RWPE1 (cell line): ENCODE data around the gene NOTCH3.

Source experiments
- CTCF ChIA-PET: fragments of 350-600 bp; sonication (Branson Sonifier 250); formaldehyde crosslinking; extraction: SDS; loops from one replicate; lab custom pipeline; 2021; lab: Yijun Ruan, JAX
- POLR2A ChIA-PET: fragments of 400-600 bp; formaldehyde crosslinking; extraction: SDS; loops from one replicate; lab custom pipeline; 2020; ENCODE audit warnings: antibody characterized with exemption; ENCODE audit not compliant: low non-redundant PET; lab: Yijun Ruan, JAX
- DNase-seq: peaks from one replicate; pipeline ENCODE4 v3.0.0; 2012; ENCODE audit warnings: low spot score
- H3K27ac ChIP-seq: fragments of 450-650 bp; 2 replicates; pipeline ENCODE4 v1.5.1; 2017
- CTCF ChIP-seq: fragments of 450-650 bp; conservative IDR thresholded peaks from 2 replicates; pipeline ENCODE4 v1.5.1; 2017; ENCODE audit warnings: low read depth, mild to moderate bottlenecking

The NOTCH3 gene

DNA sequence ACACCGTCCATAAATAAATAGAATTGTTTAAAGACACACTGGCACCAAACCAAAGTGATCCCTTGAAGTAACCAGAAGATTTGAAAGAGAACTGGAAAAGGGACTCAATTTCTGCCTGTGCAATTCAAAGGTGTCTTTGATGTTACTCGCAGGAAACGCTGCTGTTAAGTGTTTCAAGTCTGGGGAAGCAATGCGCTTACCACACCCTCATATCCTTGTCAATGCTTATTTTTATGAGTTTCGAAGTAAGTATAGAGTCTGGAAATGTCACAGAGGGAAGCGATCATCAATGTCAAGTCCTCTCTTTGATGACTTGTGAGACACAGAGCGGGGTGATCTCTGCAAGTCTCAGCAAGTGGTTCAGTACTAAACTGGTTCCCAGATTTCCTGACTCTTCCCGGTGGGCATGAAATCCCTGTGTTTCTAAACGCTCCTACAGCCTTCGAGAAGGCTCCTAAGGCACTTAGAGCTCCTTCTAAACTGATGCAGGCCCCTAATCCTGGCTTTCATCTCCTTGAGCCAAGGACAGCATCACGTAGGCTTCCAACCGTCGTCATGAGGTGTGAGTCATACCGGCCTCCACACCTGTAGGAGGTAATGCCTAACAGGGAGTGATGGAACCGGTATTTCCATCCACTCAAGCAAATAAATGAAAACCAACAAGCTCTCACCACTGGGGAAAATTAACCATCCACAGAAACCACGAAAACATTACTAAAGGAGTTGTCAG, 70.8 kb downstream of the NOTCH3 start:
- no peak overlapping the region for H3K27ac ChIP-seq
- ChIA-PET CTCF (interaction anchor here (0.6 to 1.2 kb wide), 2 partner anchors 19 to 399 kb away, joined by 4 to 6 read pairs; no protein-coding TSS in a partner anchor), POLR2A (interaction anchor here (0.6 to 0.8 kb wide), 2 partner anchors 11 to 189 kb away, joined by 3 read pairs; no protein-coding TSS in a partner anchor)
- peak; percentile 80 for DNase-seq
- no peak for TF ChIP-seq CTCF

DNA sequence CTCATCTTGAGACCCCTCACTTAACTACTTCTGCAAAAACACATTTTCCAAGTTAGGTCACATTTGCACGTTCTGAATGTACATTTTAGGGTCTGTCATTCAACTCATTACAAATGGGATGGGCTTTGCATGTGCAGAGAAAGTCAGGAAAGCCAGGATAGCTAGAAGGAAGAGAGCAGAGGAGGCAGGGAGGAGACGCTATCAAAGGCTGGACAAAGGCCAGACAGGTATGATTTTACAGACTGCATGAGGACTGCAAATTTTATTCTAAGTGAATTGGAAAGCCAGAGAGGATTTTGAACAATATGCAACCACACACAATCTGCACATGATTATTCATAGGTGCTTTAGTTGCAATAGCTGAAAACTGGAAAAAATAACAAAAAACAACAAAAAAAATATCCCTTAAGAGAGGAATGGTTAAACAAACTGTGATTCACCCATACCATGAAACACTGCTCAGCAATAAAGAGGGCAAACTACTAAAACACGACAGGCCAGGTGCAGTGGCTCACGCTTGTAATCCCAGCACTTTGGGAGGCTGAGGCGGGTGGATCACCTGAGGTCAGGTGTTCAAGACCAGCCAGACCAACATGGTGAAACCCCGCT, 72.5 kb downstream of the NOTCH3 start:
- CTCF ChIA-PET = no interaction called here
- POLR2A ChIA-PET = no interaction called here

DNA sequence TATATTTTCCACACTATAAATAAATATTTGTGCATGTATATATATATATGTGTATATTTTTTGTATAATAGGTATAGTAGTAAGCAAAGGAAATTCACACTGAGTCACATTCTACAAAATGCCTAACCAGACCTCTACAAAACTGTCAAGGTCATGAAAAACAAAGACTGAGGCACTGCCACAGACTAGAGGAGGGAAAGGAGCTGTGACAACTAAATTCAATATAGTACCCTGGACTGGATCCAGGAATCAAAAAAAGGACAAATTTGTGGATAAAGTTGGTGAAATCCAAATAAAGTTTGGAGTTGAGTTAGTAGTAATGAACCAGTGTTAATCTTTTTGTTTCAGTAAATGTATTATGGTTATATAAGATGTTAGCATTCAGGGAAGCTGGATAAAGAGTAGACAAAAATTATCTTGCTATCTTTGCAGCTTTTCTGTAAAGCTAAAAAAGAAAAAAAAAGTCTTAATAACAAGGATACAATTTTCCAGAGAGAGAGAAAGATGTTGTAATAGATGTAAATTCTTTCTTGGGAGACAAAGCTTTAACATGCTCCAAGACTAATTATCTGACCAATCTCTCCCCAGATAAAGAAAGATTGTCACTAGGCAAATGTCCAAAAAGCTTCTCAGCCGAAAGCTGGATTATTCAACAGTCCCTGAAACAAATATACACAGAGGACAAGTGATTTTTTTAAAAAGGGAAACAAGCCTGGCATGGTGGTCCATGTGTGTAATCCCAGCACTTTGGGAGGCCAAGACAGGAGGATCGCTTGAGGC, 74.5 kb downstream of the NOTCH3 start:
- DNase-seq = no peak
- POLR2A ChIA-PET = no interaction called here
- no peak for TF ChIP-seq CTCF
- H3K27ac ChIP-seq = peak overlapping the region; percentile 87
- CTCF ChIA-PET = interaction anchor here (0.6 to 1.4 kb wide), 3 partner anchors 28 to 1537 kb away, joined by 3 to 5 read pairs (median 4); no protein-coding TSS in a partner anchor

More for the DNA sequence above, 72.5 kb downstream of the NOTCH3 start:
- no peak for DNase-seq
- no peak overlapping the region for H3K27ac ChIP-seq
- TF ChIP-seq CTCF = no peak

DNA sequence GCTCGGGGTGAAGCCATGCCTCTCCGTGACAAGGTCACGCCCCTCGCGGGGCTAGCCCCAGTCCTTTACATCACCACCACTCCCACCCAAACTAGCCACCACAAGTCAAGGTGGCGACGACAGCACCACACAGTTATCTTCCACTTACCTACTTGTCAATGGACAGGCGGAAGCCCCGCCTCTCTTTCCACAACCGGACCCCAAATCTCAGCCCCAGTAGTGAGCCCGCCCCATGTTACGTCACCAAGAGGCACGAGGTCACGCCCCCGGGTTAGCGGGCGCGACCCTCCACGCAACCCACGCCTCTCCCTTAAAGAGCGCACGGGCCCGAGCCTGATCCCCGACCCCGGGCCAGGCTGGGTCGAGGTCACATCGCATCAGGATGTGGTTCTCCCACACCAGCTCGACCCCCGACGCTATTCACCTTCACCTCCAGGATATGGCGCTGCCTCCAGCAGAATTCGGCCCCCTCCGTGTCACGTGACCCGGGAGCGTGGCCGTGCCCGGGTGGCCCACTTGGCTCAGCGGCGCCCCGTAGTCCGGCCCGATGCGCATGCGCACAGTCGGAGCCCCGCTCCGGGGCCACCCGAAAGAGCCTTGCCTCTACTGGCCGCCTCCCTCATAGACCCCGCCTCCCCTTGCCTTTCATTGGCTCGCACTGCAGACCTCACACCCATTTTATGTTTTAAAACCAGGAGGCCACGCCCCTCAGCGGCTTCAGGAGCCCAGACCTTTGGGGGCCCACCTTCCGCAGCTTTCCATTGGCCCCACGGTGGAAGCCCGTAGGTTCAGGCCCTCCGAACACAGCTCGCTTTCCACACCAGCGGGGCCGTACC, 75.3 kb downstream of the NOTCH3 start:
- DNase-seq = peak; percentile 100
- ChIA-PET POLR2A (no interaction called here), CTCF (interaction anchor here (0.6 to 1.4 kb wide), 2 partner anchors 29 to 36 kb away, joined by 4 to 5 read pairs; no protein-coding TSS in a partner anchor)
- no peak for TF ChIP-seq CTCF
- peak overlapping the region; percentile 87 for H3K27ac ChIP-seq

GRCh38 chr19:15124572-15125231, 76.1 kb downstream of the NOTCH3 start:
- POLR2A ChIA-PET = no interaction called here
- TF ChIP-seq CTCF = no peak
- CTCF ChIA-PET = interaction anchor here (0.6 kb wide), 1 partner anchor 818 kb away, joined by 4 read pairs; no protein-coding TSS in a partner anchor
- DNase-seq = no peak
- peak overlapping the region; percentile 87 for H3K27ac ChIP-seq
